ENCODE results near the gene SALL4.
"Not testable (repeated sequence)": the region's sequence is repeated elsewhere in the genome, so short reads cannot be mapped to it uniquely, and the experiment has no call there.

The SALL4 gene

GRCh38 chr20:51765381-51765780, 36.9 kb downstream of the SALL4 start:
- H3K36me3 ChIP-seq (ENCODE audit: control insufficient read depth in 2 of 2, insufficient read depth in 2 of 2, low read length in 2 of 2); H3K27ac ChIP-seq (ENCODE audit: low read length); H3K9ac ChIP-seq (ENCODE audit: low read length in 2 of 2); H3K27me3 ChIP-seq (ENCODE audit: control insufficient read depth in 1 of 2, insufficient read depth in 2 of 2, low read length in 2 of 2); H3K9me3 ChIP-seq (ENCODE audit: control insufficient read depth in 2 of 2, low read length in 2 of 2); H3K4me3 ChIP-seq (ENCODE audit: low read length in 2 of 2): not testable (repeated sequence)
- peaks cover 12% of the 10 kb centered on the region for H3K4me1 ChIP-seq (ENCODE audit: control insufficient read depth, insufficient read depth, low read length)

- Histone ChIP-seq H3K9ac (ENCODE audit: low read length in 2 of 2) (no peak overlapping the region), H3K4me1 (ENCODE audit: control insufficient read depth, insufficient read depth, low read length) (peaks cover 13% of the 10 kb centered on the region), H3K27me3 (ENCODE audit: control insufficient read depth in 1 of 2, insufficient read depth in 2 of 2, low read length in 2 of 2) (no peaks in the 10 kb centered on the region), H3K9me3 (ENCODE audit: control insufficient read depth in 2 of 2, low read length in 2 of 2) (no peaks in the 10 kb centered on the region), H3K36me3 (ENCODE audit: control insufficient read depth in 2 of 2, insufficient read depth in 2 of 2, low read length in 2 of 2) (no peaks in the 10 kb centered on the region), H3K27ac (ENCODE audit: low read length) (no peak overlapping the region), H3K4me3 (ENCODE audit: low read length in 2 of 2) (no peak overlapping the region)
Observed at GRCh38 chr20:51763965-51764602, 38.2 kb downstream of the SALL4 start.

GRCh38 chr20:51760905-51761546, 41.3 kb downstream of the SALL4 start:
- no peak overlapping the region for H3K9ac ChIP-seq (ENCODE audit: low read length in 2 of 2)
- no peak overlapping the region for H3K27ac ChIP-seq (ENCODE audit: low read length)

GRCh38 chr20:51759769-51760510, 42.4 kb downstream of the SALL4 start:
- no peaks in the 10 kb centered on the region for H3K27me3 ChIP-seq (ENCODE audit: control insufficient read depth in 1 of 2, insufficient read depth in 2 of 2, low read length in 2 of 2)
- peaks cover 12% of the 10 kb centered on the region for H3K4me1 ChIP-seq (ENCODE audit: control insufficient read depth, insufficient read depth, low read length)
- no peaks in the 10 kb centered on the region for H3K36me3 ChIP-seq (ENCODE audit: control insufficient read depth in 2 of 2, insufficient read depth in 2 of 2, low read length in 2 of 2)
- H3K9me3 ChIP-seq (ENCODE audit: control insufficient read depth in 2 of 2, low read length in 2 of 2): no peaks in the 10 kb centered on the region
- H3K27ac ChIP-seq (ENCODE audit: low read length): no peak overlapping the region
- no peak overlapping the region for H3K9ac ChIP-seq (ENCODE audit: low read length in 2 of 2)
- no peak overlapping the region for H3K4me3 ChIP-seq (ENCODE audit: low read length in 2 of 2)

More at GRCh38 chr20:51760905-51761546, 41.3 kb downstream of the SALL4 start:
- Histone ChIP-seq H3K36me3 (ENCODE audit: control insufficient read depth in 2 of 2, insufficient read depth in 2 of 2, low read length in 2 of 2) (no peaks in the 10 kb centered on the region), H3K4me1 (ENCODE audit: control insufficient read depth, insufficient read depth, low read length) (peaks cover 12% of the 10 kb centered on the region), H3K4me3 (ENCODE audit: low read length in 2 of 2) (no peak overlapping the region), H3K27me3 (ENCODE audit: control insufficient read depth in 1 of 2, insufficient read depth in 2 of 2, low read length in 2 of 2) (no peaks in the 10 kb centered on the region), H3K9me3 (ENCODE audit: control insufficient read depth in 2 of 2, low read length in 2 of 2) (no peaks in the 10 kb centered on the region)

GRCh38 chr20:51758978-51759544, 43.3 kb downstream of the SALL4 start:
- Histone ChIP-seq H3K27ac (ENCODE audit: low read length) (no peak overlapping the region), H3K4me1 (ENCODE audit: control insufficient read depth, insufficient read depth, low read length) (peaks cover 12% of the 10 kb centered on the region), H3K36me3 (ENCODE audit: control insufficient read depth in 2 of 2, insufficient read depth in 2 of 2, low read length in 2 of 2) (no peaks in the 10 kb centered on the region), H3K27me3 (ENCODE audit: control insufficient read depth in 1 of 2, insufficient read depth in 2 of 2, low read length in 2 of 2) (no peaks in the 10 kb centered on the region), H3K4me3 (ENCODE audit: low read length in 2 of 2) (no peak overlapping the region), H3K9ac (ENCODE audit: low read length in 2 of 2) (no peak overlapping the region), H3K9me3 (ENCODE audit: control insufficient read depth in 2 of 2, low read length in 2 of 2) (no peaks in the 10 kb centered on the region)

- Histone ChIP-seq H3K27ac (ENCODE audit: low read length) (no peak overlapping the region), H3K27me3 (ENCODE audit: control insufficient read depth in 1 of 2, insufficient read depth in 2 of 2, low read length in 2 of 2) (no peaks in the 10 kb centered on the region), H3K9me3 (ENCODE audit: control insufficient read depth in 2 of 2, low read length in 2 of 2) (no peaks in the 10 kb centered on the region), H3K36me3 (ENCODE audit: control insufficient read depth in 2 of 2, insufficient read depth in 2 of 2, low read length in 2 of 2) (no peaks in the 10 kb centered on the region), H3K4me1 (ENCODE audit: control insufficient read depth, insufficient read depth, low read length) (peaks cover 19% of the 10 kb centered on the region), H3K4me3 (ENCODE audit: low read length in 2 of 2) (no peak overlapping the region), H3K9ac (ENCODE audit: low read length in 2 of 2) (no peak overlapping the region)
Observed at GRCh38 chr20:51757226-51757625, 45.1 kb downstream of the SALL4 start.

- no peaks in the 10 kb centered on the region for H3K27me3 ChIP-seq (ENCODE audit: control insufficient read depth in 1 of 2, insufficient read depth in 2 of 2, low read length in 2 of 2)
- H3K27ac ChIP-seq (ENCODE audit: low read length): peak overlapping the region; percentile 18
- peaks cover 24% of the 10 kb centered on the region for H3K4me1 ChIP-seq (ENCODE audit: control insufficient read depth, insufficient read depth, low read length)
- no peak overlapping the region for H3K9ac ChIP-seq (ENCODE audit: low read length in 2 of 2)
- H3K4me3 ChIP-seq (ENCODE audit: low read length in 2 of 2): no peak overlapping the region
- no peaks in the 10 kb centered on the region for H3K9me3 ChIP-seq (ENCODE audit: control insufficient read depth in 2 of 2, low read length in 2 of 2)
- H3K36me3 ChIP-seq (ENCODE audit: control insufficient read depth in 2 of 2, insufficient read depth in 2 of 2, low read length in 2 of 2): no peaks in the 10 kb centered on the region
Observed at GRCh38 chr20:51756653-51757052, 45.7 kb downstream of the SALL4 start.

- H3K36me3 ChIP-seq (ENCODE audit: control insufficient read depth in 2 of 2, insufficient read depth in 2 of 2, low read length in 2 of 2); H3K9me3 ChIP-seq (ENCODE audit: control insufficient read depth in 2 of 2, low read length in 2 of 2); H3K4me3 ChIP-seq (ENCODE audit: low read length in 2 of 2); H3K27ac ChIP-seq (ENCODE audit: low read length); H3K9ac ChIP-seq (ENCODE audit: low read length in 2 of 2); H3K27me3 ChIP-seq (ENCODE audit: control insufficient read depth in 1 of 2, insufficient read depth in 2 of 2, low read length in 2 of 2): not testable (repeated sequence)
- H3K4me1 ChIP-seq (ENCODE audit: control insufficient read depth, insufficient read depth, low read length): peaks cover 29% of the 10 kb centered on the region
Observed at GRCh38 chr20:51753220-51753619, 49.1 kb downstream of the SALL4 start.

GRCh38 chr20:51752343-51752951, 49.9 kb downstream of the SALL4 start:
- peak overlapping the region in 1 of 2 donors; percentile 57 for H3K4me3 ChIP-seq (ENCODE audit: low read length in 2 of 2)
- H3K27ac ChIP-seq (ENCODE audit: low read length): peak overlapping the region; percentile 18
- H3K27me3 ChIP-seq (ENCODE audit: control insufficient read depth in 1 of 2, insufficient read depth in 2 of 2, low read length in 2 of 2): no peaks in the 10 kb centered on the region
- H3K36me3 ChIP-seq (ENCODE audit: control insufficient read depth in 2 of 2, insufficient read depth in 2 of 2, low read length in 2 of 2): no peaks in the 10 kb centered on the region
- H3K4me1 ChIP-seq (ENCODE audit: control insufficient read depth, insufficient read depth, low read length): peaks cover 28% of the 10 kb centered on the region
- H3K9me3 ChIP-seq (ENCODE audit: control insufficient read depth in 2 of 2, low read length in 2 of 2): no peaks in the 10 kb centered on the region
- peak overlapping the region in 1 of 2 donors; percentile 47 for H3K9ac ChIP-seq (ENCODE audit: low read length in 2 of 2)

- H3K27me3 ChIP-seq (ENCODE audit: control insufficient read depth in 1 of 2, insufficient read depth in 2 of 2, low read length in 2 of 2): no peaks in the 10 kb centered on the region
- no peaks in the 10 kb centered on the region for H3K9me3 ChIP-seq (ENCODE audit: control insufficient read depth in 2 of 2, low read length in 2 of 2)
- peaks cover 26% of the 10 kb centered on the region for H3K4me1 ChIP-seq (ENCODE audit: control insufficient read depth, insufficient read depth, low read length)
- H3K36me3 ChIP-seq (ENCODE audit: control insufficient read depth in 2 of 2, insufficient read depth in 2 of 2, low read length in 2 of 2): no peaks in the 10 kb centered on the region
- no peak overlapping the region for H3K4me3 ChIP-seq (ENCODE audit: low read length in 2 of 2)
- H3K27ac ChIP-seq (ENCODE audit: low read length): no peak overlapping the region
- H3K9ac ChIP-seq (ENCODE audit: low read length in 2 of 2): no peak overlapping the region
Observed at GRCh38 chr20:51750770-51751388, 51.4 kb downstream of the SALL4 start.

Measured in stomach smooth muscle (tissue), 2 donors.